Parathyroid adenoma (tissue), 2 donors: Measurements from ENCODE around the gene RPL27A.

Experiments used
- H2AFZ ChIP-seq: fragments of 300-600 bp; sonication (generic); one replicate; pipeline ENCODE4 v1.7.0; 2017; ENCODE audit warnings: antibody characterized with exemption, mild to moderate bottlenecking
- H3K27ac ChIP-seq: fragments of 300-600 bp; sonication (generic); one replicate; pipeline ENCODE4 v1.7.0; 2017
- H3K27me3 ChIP-seq: fragments of 300-600 bp; sonication (generic); one replicate; pipeline ENCODE4 v1.7.0; 2017; ENCODE audit warnings: low read length; ENCODE audit not compliant: control insufficient read depth, insufficient read depth
- H3K36me3 ChIP-seq: fragments of 300-600 bp; sonication (generic); one replicate; pipeline ENCODE4 v1.7.0; 2017; ENCODE audit warnings: low read length; ENCODE audit not compliant: control insufficient read depth, insufficient read depth
- H3K4me1 ChIP-seq: fragments of 300-600 bp; sonication (generic); one replicate; pipeline ENCODE4 v1.7.0; 2017; ENCODE audit warnings: control low read depth
- H3K4me2 ChIP-seq: fragments of 300-600 bp; sonication (generic); one replicate; pipeline ENCODE4 v1.7.0; 2017; ENCODE audit warnings: low read length
- H3K4me3 ChIP-seq: fragments of 300-600 bp; sonication (generic); one replicate; pipeline ENCODE4 v1.7.0; 2017; ENCODE audit warnings: low read depth, low read length
- H3K79me2 ChIP-seq: fragments of 300-600 bp; sonication (generic); one replicate; pipeline ENCODE4 v1.7.0; 2017; ENCODE audit warnings: control low read depth
- H3K9ac ChIP-seq: fragments of 300-600 bp; sonication (generic); one replicate; pipeline ENCODE4 v1.7.0; 2017; ENCODE audit warnings: mild to moderate bottlenecking
- H3K9me3 ChIP-seq: fragments of 300-600 bp; sonication (generic); one replicate; pipeline ENCODE4 v1.7.0; 2017; ENCODE audit warnings: low read length; ENCODE audit not compliant: control insufficient read depth
- TF ChIP-seq, protein P1 (sequence below): fragments of 300-600 bp; sonication (generic); IDR thresholded peaks from one replicate; pipeline ENCODE4 v1.7.0; 2017; ENCODE audit warnings: antibody characterized with exemption, mild to moderate bottlenecking
- donor health status: primary hyperparathyroidism.

Gene RPL27A

DNA sequence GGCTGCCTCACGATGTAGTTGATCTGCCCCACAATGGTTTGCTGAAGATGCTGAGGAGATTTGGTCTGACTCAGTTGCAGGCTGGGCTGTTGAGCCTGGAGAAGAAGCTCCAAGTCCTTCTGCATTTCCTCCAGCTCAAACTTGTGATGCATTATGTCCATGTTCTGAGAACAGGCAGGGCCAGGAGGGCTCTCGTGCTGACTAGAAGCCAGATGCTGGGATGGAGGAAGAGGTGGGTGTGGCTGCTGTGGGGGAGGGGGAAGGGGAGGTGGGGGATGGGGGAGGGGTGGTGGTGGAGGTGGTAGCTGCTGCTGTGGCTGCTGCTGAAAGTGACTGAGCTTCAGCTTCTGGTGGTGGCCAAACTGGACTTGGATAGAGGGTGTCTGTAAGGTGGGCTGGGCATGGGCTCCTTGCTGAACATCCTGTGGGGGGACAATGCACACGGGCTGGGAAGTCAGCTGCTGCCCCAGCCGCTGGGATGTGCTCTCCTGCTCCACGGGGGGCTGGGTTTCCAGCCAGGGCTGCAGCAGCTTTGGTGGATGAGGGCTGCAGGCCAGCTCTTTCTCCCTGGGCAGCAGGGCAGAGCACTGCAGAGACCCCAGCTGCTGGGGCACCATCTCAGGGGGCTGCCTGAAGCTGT lies 42.2 kb upstream of the RPL27A start:
- Histone ChIP-seq H3K4me1 (no peaks in the 10 kb centered on the region), H3K27ac (no peak overlapping the region), H3K79me2 (no peaks in the 10 kb centered on the region), H3K4me3 (no peak overlapping the region), H3K9me3 (no peaks in the 10 kb centered on the region), H3K9ac (no peak overlapping the region), H3K4me2 (no peak overlapping the region), H3K36me3 (no peaks in the 10 kb centered on the region), H3K27me3 (no peaks in the 10 kb centered on the region), H2AFZ (no peak overlapping the region)
- TF ChIP-seq, protein P1, sequence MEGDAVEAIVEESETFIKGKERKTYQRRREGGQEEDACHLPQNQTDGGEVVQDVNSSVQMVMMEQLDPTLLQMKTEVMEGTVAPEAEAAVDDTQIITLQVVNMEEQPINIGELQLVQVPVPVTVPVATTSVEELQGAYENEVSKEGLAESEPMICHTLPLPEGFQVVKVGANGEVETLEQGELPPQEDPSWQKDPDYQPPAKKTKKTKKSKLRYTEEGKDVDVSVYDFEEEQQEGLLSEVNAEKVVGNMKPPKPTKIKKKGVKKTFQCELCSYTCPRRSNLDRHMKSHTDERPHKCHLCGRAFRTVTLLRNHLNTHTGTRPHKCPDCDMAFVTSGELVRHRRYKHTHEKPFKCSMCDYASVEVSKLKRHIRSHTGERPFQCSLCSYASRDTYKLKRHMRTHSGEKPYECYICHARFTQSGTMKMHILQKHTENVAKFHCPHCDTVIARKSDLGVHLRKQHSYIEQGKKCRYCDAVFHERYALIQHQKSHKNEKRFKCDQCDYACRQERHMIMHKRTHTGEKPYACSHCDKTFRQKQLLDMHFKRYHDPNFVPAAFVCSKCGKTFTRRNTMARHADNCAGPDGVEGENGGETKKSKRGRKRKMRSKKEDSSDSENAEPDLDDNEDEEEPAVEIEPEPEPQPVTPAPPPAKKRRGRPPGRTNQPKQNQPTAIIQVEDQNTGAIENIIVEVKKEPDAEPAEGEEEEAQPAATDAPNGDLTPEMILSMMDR = no peak

DNA sequence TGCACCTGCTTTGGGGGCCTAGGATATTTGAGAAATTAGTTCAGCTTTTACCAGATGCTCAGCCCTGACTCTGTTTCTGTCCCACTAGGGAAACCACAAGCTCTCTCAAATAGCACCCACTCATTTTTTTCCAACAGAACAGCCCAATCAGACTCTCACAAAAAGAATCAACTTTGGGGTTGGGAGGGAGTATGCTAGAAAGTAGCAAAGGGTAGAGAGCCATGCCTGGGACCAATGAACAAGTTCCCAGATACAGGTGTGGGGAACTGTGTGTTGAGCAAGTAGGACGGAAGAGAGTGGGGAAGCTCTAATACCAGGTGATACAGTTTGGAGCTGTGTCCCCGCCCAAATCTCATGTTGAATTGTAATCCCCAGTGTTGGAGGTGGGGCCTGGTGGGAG lies 41.3 kb upstream of the RPL27A start:
- no peak overlapping the region for H3K4me2 ChIP-seq
- no peaks in the 10 kb centered on the region for H3K27me3 ChIP-seq
- H3K4me3 ChIP-seq = no peak overlapping the region
- H3K4me1 ChIP-seq = no peaks in the 10 kb centered on the region
- no peaks in the 10 kb centered on the region for H3K36me3 ChIP-seq
- TF ChIP-seq, protein P1 = no peak
- no peak overlapping the region for H3K9ac ChIP-seq
- H3K9me3 ChIP-seq = no peaks in the 10 kb centered on the region
- no peak overlapping the region for H3K27ac ChIP-seq
- H2AFZ ChIP-seq = no peak overlapping the region
- H3K79me2 ChIP-seq = no peaks in the 10 kb centered on the region

DNA sequence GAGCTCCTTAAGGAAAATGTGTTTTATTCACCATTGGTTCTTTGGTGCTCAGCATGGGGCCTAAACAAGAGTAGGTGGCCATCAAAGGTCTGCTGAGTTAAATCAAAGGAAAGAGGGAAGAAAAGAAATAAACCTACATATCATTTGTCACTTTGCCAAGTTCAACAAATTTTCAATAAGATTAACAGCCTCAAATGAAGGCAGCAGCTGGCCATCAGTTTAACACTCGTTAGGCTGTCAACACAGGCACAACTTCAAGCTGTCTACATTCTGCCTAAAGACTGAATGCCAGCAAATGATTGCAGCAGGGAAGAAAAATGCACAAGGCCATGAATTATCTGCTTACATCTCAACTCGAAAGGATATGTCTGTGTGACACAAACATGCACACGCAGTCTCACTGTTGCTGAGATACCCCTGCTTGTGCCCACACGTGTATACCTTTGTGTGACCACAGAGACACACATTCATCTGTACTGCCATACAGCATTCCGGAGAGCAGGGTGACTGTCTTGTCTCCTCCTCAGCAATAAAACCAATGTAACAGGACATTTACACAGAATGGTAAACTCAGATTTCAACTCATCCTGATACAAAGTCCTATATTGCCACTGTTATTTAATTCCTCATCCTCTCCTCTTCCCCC lies 40.3 kb upstream of the RPL27A start:
- Histone ChIP-seq H3K27ac (no peak overlapping the region), H3K27me3 (no peaks in the 10 kb centered on the region), H3K4me2 (no peak overlapping the region), H3K4me1 (no peaks in the 10 kb centered on the region), H3K4me3 (no peak overlapping the region), H3K79me2 (no peaks in the 10 kb centered on the region), H3K9ac (no peak overlapping the region), H2AFZ (no peak overlapping the region), H3K9me3 (no peaks in the 10 kb centered on the region), H3K36me3 (no peaks in the 10 kb centered on the region)
- TF ChIP-seq, protein P1 = no peak

DNA sequence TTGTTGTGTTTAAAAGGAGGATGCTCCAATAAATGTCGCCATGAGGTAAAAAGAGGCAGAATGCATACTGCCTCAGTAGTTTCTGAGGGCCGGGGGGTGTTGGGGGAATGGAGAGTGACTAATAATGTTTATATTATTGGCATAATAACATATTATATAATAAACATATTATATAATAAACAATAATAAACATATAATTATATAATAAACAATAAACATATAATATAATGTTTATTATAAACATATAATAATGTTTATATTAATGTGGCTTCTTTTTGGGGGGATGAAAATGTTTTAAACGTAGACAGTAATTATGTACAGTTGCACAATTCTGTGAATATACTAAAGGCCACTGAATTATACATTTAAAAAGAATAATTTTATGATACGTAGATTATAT lies 35.7 kb upstream of the RPL27A start:
- TF ChIP-seq, protein P1 = no peak
- no peaks in the 10 kb centered on the region for H3K36me3 ChIP-seq
- H3K4me3 ChIP-seq = no peak overlapping the region
- H3K79me2 ChIP-seq = no peaks in the 10 kb centered on the region
- no peaks in the 10 kb centered on the region for H3K27me3 ChIP-seq
- H3K9ac ChIP-seq = no peak overlapping the region
- H2AFZ ChIP-seq = no peak overlapping the region
- H3K27ac ChIP-seq = no peak overlapping the region
- no peaks in the 10 kb centered on the region for H3K4me1 ChIP-seq
- no peaks in the 10 kb centered on the region for H3K9me3 ChIP-seq
- no peak overlapping the region for H3K4me2 ChIP-seq

DNA sequence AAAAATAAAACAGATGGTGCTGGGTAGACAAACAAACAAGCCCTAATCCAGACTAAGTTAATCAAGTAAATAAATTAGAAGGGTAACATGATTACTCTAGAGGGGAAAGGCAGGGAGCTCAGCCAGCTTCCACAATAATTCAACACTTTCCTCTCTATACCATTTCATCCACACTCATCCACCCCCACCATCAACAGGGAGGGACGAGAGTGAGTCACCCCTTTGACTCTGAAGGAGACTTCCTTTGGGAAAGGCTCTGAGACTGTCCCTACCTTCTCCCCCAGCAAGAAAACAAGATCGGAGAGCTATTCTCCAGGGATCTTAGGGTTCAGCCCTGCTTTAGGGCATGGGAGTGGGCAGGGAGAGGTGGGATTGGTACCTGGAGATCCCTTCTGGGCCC lies 33.2 kb upstream of the RPL27A start:
- Histone ChIP-seq H3K4me2 (no peak overlapping the region), H3K79me2 (no peaks in the 10 kb centered on the region), H3K9me3 (no peaks in the 10 kb centered on the region), H3K4me3 (no peak overlapping the region), H3K27me3 (no peaks in the 10 kb centered on the region), H3K36me3 (no peaks in the 10 kb centered on the region), H3K27ac (no peak overlapping the region), H2AFZ (no peak overlapping the region), H3K9ac (no peak overlapping the region), H3K4me1 (no peaks in the 10 kb centered on the region)
- TF ChIP-seq, protein P1 = no peak
